GM23338 (cell line): Measurements from ENCODE around the gene L3MBTL2. TPM values are rescaled to one million over a fixed set of nuclear protein-coding genes. Genes with fewer than 3 reads are reported as not detected.

Experiments used
- ATAC-seq: fragments of 200-7000 bp; cut with Tn5 transposase; 3 replicates; pipeline ENCODE4 v1.9.1; 2020
- DNase-seq: peaks from one replicate; pipeline ENCODE4 v3.0.0-alpha.2; 2015; ENCODE audit warnings: low spot score
- H2AFZ ChIP-seq: fragments of 200-600 bp; sonication (generic); 2 replicates; pipeline ENCODE4 v1.8.0; 2016; ENCODE audit warnings: antibody characterized with exemption, mild to moderate bottlenecking, moderate library complexity
- H3F3A ChIP-seq: fragments of 200-600 bp; sonication (generic); replicated peaks from 2 replicates; pipeline ENCODE4 v1.8.0; 2017; ENCODE audit warnings: antibody characterized with exemption, mixed run types, low read depth
- H3K27ac ChIP-seq: fragments of 200-600 bp; sonication (generic); 2 replicates; pipeline ENCODE4 v1.6.1; 2016; ENCODE audit warnings: low read depth
- H3K27me3 ChIP-seq: fragments of 200-600 bp; sonication (generic); 2 replicates; pipeline ENCODE4 v1.8.0; 2016; ENCODE audit warnings: mild to moderate bottlenecking, mixed run types, moderate library complexity; ENCODE audit not compliant: insufficient read depth
- H3K36me3 ChIP-seq: fragments of 200-600 bp; sonication (generic); 2 replicates; pipeline ENCODE4 v1.8.0; 2016; ENCODE audit warnings: mild to moderate bottlenecking; ENCODE audit not compliant: insufficient read depth
- H3K4me1 ChIP-seq: fragments of 200-600 bp; sonication (generic); 2 replicates; pipeline ENCODE4 v1.8.0; 2016; ENCODE audit warnings: mild to moderate bottlenecking, moderate library complexity; ENCODE audit not compliant: insufficient read depth
- H3K4me2 ChIP-seq: fragments of 200-600 bp; sonication (generic); 2 replicates; pipeline ENCODE4 v1.7.1; 2017; ENCODE audit warnings: mixed run types
- H3K4me3 ChIP-seq: fragments of 200-600 bp; sonication (generic); 2 replicates; pipeline ENCODE4 v1.6.1; 2016; ENCODE audit warnings: mixed run types
- H3K79me2 ChIP-seq: fragments of 200-600 bp; sonication (generic); replicated peaks from 2 replicates; pipeline ENCODE4 v1.8.0; 2017; ENCODE audit warnings: mild to moderate bottlenecking; ENCODE audit not compliant: insufficient read depth
- H3K9me2 ChIP-seq: fragments of 200-600 bp; sonication (generic); 2 replicates; pipeline ENCODE4 v1.8.0; 2017; ENCODE audit not compliant: insufficient read depth
- H4K20me1 ChIP-seq: fragments of 200-600 bp; sonication (generic); replicated peaks from 2 replicates; pipeline ENCODE4 v1.8.0; 2017; ENCODE audit warnings: mild to moderate bottlenecking; ENCODE audit not compliant: insufficient read depth
- H3K27ac Mint-ChIP-seq: 2 replicates; pipeline ENCODE4 v1.8.0; 2020; ENCODE audit warnings: inconsistent platforms, mild to moderate bottlenecking, moderate library complexity, mixed read lengths
- H3K27me3 Mint-ChIP-seq: 3 replicates; pipeline ENCODE4 v1.8.0; 2022; ENCODE audit warnings: low read depth, mild to moderate bottlenecking, moderate library complexity, mixed read lengths, inconsistent platforms; ENCODE audit not compliant: insufficient read depth, poor library complexity
- H3K36me3 Mint-ChIP-seq: 3 replicates; pipeline ENCODE4 v1.8.0; 2021; ENCODE audit warnings: low read depth, mild to moderate bottlenecking, inconsistent platforms, moderate library complexity, mixed read lengths
- H3K4me1 Mint-ChIP-seq: 3 replicates; pipeline ENCODE4 v1.8.0; 2020; ENCODE audit warnings: mild to moderate bottlenecking, inconsistent platforms, mixed read lengths
- H3K4me3 Mint-ChIP-seq: 3 replicates; pipeline ENCODE4 v1.8.0; 2021; ENCODE audit warnings: moderate library complexity, mild to moderate bottlenecking, inconsistent platforms, mixed read lengths
- H3K9me3 Mint-ChIP-seq: 3 replicates; pipeline ENCODE4 v1.8.0; 2020; ENCODE audit warnings: moderate library complexity, mild to moderate bottlenecking, inconsistent platforms, mixed read lengths
- EZH2 ChIP-seq: fragments of 200-600 bp; sonication (generic); IDR thresholded peaks from one replicate; pipeline ENCODE4 v1.8.0; 2017; ENCODE audit warnings: antibody characterized with exemption, mild to moderate bottlenecking, low read depth; ENCODE audit not compliant: unreplicated experiment
- JUNB ChIP-seq: IDR thresholded peaks from one replicate; pipeline ENCODE4 v1.6.1; 2016; ENCODE audit warnings: antibody characterized with exemption; ENCODE audit not compliant: unreplicated experiment
- POLR2AphosphoS5 ChIP-seq: IDR thresholded peaks from 2 replicates; pipeline ENCODE4 v1.6.1; 2016; ENCODE audit warnings: antibody characterized with exemption, low read depth
- ZNF114 ChIP-seq: fragments of 250-450 bp; sonication (Bioruptor Pico); IDR thresholded peaks from 2 replicates; pipeline ENCODE4 v1.5.0; 2020; ENCODE audit warnings: mild to moderate bottlenecking, moderate library complexity
- ZNF331 ChIP-seq: fragments of 250-450 bp; sonication (Bioruptor Pico); IDR thresholded peaks from 2 replicates; pipeline ENCODE4 v1.5.0; 2020; ENCODE audit warnings: low read depth, mild to moderate bottlenecking, moderate library complexity
- polyA plus RNA-seq: library from polyadenylated mRNA; unstranded; fragments of >200 nt; fragmentation: Nextera tagmentation; extraction: Ambion mirVana; gene quantifications from 2 replicates; pipeline ENCODE4 v1.2.1, GENCODE V29; 2016
- total RNA-seq: library from RNA; depleted of rRNA; stranded (reverse); fragments of >200 nt; shearing (Covaris generic); gene quantifications from 2 replicates; pipeline ENCODE4 v1.2.3, GENCODE V29; 2014
- TF ChIP-seq, protein P1 (sequence below), 2 experiments: fragments of 200-600 bp in 1 of 2; sonication (generic) in 1 of 2; conservative IDR thresholded peaks; 2 replicates each; pipeline versions ENCODE4 v1.5.1 to v1.6.1; 2016 to 2017; ENCODE audit warnings: antibody characterized with exemption in 2 of 2, low read depth in 2 of 2, mild to moderate bottlenecking in 2 of 2, moderate library complexity in 1 of 2
- TF ChIP-seq, protein P2 (sequence below): IDR thresholded peaks from one replicate; pipeline ENCODE4 v1.6.1; 2018; ENCODE audit warnings: antibody characterized with exemption; ENCODE audit not compliant: unreplicated experiment

Gene L3MBTL2
- total and polyA plus RNA-seq, 2 experiments from 2014 or later, result 13.9 to 27.1 TPM

DNA sequence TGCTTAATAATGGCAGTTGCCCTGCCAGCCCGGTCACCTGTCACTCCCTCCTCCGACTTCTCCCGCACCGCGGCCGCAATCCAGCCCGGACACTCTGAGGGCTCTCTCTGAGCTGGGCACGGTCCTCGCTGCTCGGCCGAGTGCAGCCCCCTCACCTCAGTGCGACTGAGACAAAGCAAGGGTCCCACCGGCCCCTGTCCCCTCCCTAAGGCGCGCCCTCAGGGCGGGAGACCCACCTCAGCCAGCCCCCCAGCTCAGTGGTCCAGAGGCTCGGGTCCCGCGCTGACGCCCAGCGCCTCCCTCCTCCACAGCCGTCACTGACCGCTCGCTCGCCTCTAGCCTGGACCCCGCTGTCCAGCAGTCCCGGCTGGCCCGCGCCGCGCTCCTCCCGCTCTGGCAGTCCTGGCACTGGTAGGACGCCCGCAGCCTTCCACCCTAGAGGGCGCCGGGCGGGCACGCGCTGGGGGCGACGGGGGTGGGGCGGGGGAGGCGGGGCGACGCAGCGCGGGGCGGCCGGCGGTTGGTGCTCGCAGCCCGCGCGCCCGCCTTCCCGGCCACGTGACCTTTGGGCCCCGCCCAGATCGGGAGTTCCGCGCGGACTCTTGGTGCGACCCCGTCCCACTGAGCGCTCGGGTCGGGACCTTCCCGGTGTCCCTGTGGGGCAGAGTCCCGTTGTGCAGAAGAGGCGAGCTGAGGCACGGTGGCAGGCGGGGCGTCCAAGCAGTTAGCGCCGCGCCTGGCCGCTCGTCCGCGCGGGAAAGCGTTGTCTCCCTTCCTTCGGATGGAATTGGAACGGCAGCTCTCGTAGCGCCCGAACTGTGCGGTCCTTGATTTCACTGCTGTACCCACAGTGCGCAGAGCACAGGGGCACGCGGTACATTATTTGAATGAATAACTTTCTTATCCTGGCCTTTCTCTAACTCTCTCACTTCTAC is 7.8 kb upstream of the L3MBTL2 start:
- Mint-ChIP-seq H3K4me3 (peak overlapping the region; percentile 79), H3K27ac (no peak overlapping the region), H3K9me3 (peaks cover 2% of the 10 kb centered on the region; the same call in 2 of the 3 replicates), H3K36me3 (no peaks in the 10 kb centered on the region), H3K27me3 (peaks cover 27% of the 10 kb centered on the region), H3K4me1 (no peaks in the 10 kb centered on the region; the same call in 1 of the 3 replicates)
- H3K4me3 ChIP-seq, result peak overlapping the region; percentile 83
- no peaks in the 10 kb centered on the region for H4K20me1 ChIP-seq
- ATAC-seq, result peak; percentile 89
- TF ChIP-seq EZH2 (peak; percentile 44), ZNF331 (CRISPR knock-in tag) (no peak), JUNB (no peak), POLR2AphosphoS5 (peak; percentile 54)
- TF ChIP-seq, protein P1, sequence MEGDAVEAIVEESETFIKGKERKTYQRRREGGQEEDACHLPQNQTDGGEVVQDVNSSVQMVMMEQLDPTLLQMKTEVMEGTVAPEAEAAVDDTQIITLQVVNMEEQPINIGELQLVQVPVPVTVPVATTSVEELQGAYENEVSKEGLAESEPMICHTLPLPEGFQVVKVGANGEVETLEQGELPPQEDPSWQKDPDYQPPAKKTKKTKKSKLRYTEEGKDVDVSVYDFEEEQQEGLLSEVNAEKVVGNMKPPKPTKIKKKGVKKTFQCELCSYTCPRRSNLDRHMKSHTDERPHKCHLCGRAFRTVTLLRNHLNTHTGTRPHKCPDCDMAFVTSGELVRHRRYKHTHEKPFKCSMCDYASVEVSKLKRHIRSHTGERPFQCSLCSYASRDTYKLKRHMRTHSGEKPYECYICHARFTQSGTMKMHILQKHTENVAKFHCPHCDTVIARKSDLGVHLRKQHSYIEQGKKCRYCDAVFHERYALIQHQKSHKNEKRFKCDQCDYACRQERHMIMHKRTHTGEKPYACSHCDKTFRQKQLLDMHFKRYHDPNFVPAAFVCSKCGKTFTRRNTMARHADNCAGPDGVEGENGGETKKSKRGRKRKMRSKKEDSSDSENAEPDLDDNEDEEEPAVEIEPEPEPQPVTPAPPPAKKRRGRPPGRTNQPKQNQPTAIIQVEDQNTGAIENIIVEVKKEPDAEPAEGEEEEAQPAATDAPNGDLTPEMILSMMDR (conservative IDR thresholded peaks at IDR 0.05; ENCODE audit: low read depth in 2 of 2), result 0 out of 4 replicates have a peak, but pooled peaks of 1 of the 2 experiments have one; percentile 9
- TF ChIP-seq, protein P2, sequence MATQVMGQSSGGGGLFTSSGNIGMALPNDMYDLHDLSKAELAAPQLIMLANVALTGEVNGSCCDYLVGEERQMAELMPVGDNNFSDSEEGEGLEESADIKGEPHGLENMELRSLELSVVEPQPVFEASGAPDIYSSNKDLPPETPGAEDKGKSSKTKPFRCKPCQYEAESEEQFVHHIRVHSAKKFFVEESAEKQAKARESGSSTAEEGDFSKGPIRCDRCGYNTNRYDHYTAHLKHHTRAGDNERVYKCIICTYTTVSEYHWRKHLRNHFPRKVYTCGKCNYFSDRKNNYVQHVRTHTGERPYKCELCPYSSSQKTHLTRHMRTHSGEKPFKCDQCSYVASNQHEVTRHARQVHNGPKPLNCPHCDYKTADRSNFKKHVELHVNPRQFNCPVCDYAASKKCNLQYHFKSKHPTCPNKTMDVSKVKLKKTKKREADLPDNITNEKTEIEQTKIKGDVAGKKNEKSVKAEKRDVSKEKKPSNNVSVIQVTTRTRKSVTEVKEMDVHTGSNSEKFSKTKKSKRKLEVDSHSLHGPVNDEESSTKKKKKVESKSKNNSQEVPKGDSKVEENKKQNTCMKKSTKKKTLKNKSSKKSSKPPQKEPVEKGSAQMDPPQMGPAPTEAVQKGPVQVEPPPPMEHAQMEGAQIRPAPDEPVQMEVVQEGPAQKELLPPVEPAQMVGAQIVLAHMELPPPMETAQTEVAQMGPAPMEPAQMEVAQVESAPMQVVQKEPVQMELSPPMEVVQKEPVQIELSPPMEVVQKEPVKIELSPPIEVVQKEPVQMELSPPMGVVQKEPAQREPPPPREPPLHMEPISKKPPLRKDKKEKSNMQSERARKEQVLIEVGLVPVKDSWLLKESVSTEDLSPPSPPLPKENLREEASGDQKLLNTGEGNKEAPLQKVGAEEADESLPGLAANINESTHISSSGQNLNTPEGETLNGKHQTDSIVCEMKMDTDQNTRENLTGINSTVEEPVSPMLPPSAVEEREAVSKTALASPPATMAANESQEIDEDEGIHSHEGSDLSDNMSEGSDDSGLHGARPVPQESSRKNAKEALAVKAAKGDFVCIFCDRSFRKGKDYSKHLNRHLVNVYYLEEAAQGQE, result peak; percentile 23
- peak overlapping the region; percentile 100 for H2AFZ ChIP-seq
- no peaks in the 10 kb centered on the region for H3K79me2 ChIP-seq
- H3K4me1 ChIP-seq, result no peaks in the 10 kb centered on the region; the same call in 1 of the 2 replicates
- no peaks in the 10 kb centered on the region for H3K36me3 ChIP-seq
- H3K9me2 ChIP-seq, result no peaks in the 10 kb centered on the region
- peak; percentile 89 for DNase-seq
- H3K27ac ChIP-seq, result no peak overlapping the region
- H3F3A ChIP-seq, result peaks cover 12% of the 10 kb centered on the region
- peaks cover 32% of the 10 kb centered on the region for H3K27me3 ChIP-seq
- peak overlapping the region; percentile 98 for H3K4me2 ChIP-seq

DNA sequence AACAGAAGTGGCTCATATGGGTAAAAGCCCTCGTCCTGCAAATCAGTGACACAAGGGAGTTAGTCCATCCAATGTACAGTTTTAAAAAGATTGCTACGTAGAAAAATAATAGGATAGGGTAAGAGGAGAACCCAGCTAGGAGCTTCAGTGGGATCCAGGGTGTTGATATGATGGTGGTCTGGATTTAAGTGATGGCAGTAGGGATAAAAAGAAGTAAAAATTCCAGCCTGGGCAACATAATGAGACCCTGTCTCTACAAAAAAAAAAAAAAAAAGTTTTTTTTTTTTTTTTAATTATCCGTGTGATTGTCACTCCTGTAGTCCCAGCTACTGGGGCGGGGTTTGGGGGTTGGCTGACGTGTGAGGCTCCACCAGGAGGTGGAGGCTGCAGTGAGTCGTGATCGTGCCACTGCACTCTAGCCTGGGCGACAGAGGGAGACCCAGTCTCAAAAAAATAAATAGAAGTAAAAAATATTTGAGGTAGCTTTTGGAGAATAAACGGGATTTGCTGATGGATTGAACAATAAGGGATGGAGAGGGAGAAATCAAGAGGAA is 7.0 kb upstream of the L3MBTL2 start:
- Histone ChIP-seq H4K20me1 (no peaks in the 10 kb centered on the region), H3K36me3 (no peaks in the 10 kb centered on the region), H3K4me3 (peak overlapping the region; percentile 83), H3K79me2 (no peaks in the 10 kb centered on the region), H3K27ac (no peak overlapping the region), H3K9me2 (no peaks in the 10 kb centered on the region), H3K4me2 (peak overlapping the region; percentile 98), H3F3A (peaks cover 12% of the 10 kb centered on the region), H2AFZ (peak overlapping the region; percentile 100), H3K27me3 (peaks cover 32% of the 10 kb centered on the region), H3K4me1 (no peaks in the 10 kb centered on the region; the same call in 1 of the 2 replicates)
- peak overlapping the region; percentile 79 for H3K4me3 Mint-ChIP-seq
- ATAC-seq (peak; percentile 25), DNase-seq (peak; percentile 56)
- H3K27ac Mint-ChIP-seq, result no peak overlapping the region
- peaks cover 2% of the 10 kb centered on the region; the same call in 2 of the 3 replicates for H3K9me3 Mint-ChIP-seq
- H3K27me3 Mint-ChIP-seq, result peaks cover 27% of the 10 kb centered on the region
- H3K36me3 Mint-ChIP-seq, result no peaks in the 10 kb centered on the region
- no peaks in the 10 kb centered on the region; the same call in 1 of the 3 replicates for H3K4me1 Mint-ChIP-seq
- no peak for TF ChIP-seq POLR2AphosphoS5
- TF ChIP-seq ZNF114 (CRISPR knock-in tag), result no peak
- TF ChIP-seq ZNF331 (CRISPR knock-in tag), result no peak
